ENCODE data around the gene EMILIN1.

Gene EMILIN1

GRCh38 chr2:27078267-27079194 lies at the start of gene EMILIN1:
Gene EMILIN1, plus strand, starts transcription at chr2:27078615. Its CDS starts 451 bp downstream, at chr2:27079066.
- no peak for DNase-seq (ENCODE audit: low read depth)

GRCh38 chr2:27029051-27029450 lies 49.4 kb upstream of the EMILIN1 start:
- DNase-seq (ENCODE audit: low read depth), result no peak

GRCh38 chr2:27032495-27033252 lies 45.7 kb upstream of the EMILIN1 start, which contains the start of gene TMEM214:
Gene TMEM214, plus strand, starts transcription at chr2:27032965. Its CDS starts 51 bp downstream, at chr2:27033016.
- peak; percentile 63 for DNase-seq (ENCODE audit: low read depth)

GRCh38 chr2:27033253-27033852 lies 45.1 kb upstream of the EMILIN1 start:
- DNase-seq (ENCODE audit: low read depth), result no peak

- DNase-seq (ENCODE audit: low read depth), result no peak
Measured at GRCh38 chr2:27038012-27038411, 40.4 kb upstream of the EMILIN1 start.

GRCh38 chr2:27038631-27039339 lies 39.6 kb upstream of the EMILIN1 start:
- DNase-seq (ENCODE audit: low read depth), result no peak

- DNase-seq (ENCODE audit: low read depth), result no peak
Measured at GRCh38 chr2:27039426-27039825, 39.0 kb upstream of the EMILIN1 start.

GRCh38 chr2:27039871-27040270 lies 38.5 kb upstream of the EMILIN1 start:
- DNase-seq (ENCODE audit: low read depth), result no peak

- DNase-seq (ENCODE audit: low read depth), result no peak
Measured at GRCh38 chr2:27040282-27040681, 38.1 kb upstream of the EMILIN1 start.

- DNase-seq (ENCODE audit: low read depth), result no peak
Measured at GRCh38 chr2:27041752-27042151, 36.7 kb upstream of the EMILIN1 start.

- no peak for DNase-seq (ENCODE audit: low read depth)
Measured at GRCh38 chr2:27042159-27042661, 36.2 kb upstream of the EMILIN1 start.

- no peak for DNase-seq (ENCODE audit: low read depth)
Measured at GRCh38 chr2:27042985-27043634, 35.3 kb upstream of the EMILIN1 start.

- DNase-seq (ENCODE audit: low read depth), result peak; percentile 54
Measured at GRCh38 chr2:27049422-27050280, 28.8 kb upstream of the EMILIN1 start.

GRCh38 chr2:27050281-27050995 lies 28.0 kb upstream of the EMILIN1 start:
- DNase-seq (ENCODE audit: low read depth), result peak; percentile 79

- DNase-seq (ENCODE audit: low read depth), result peak; percentile 92
Measured at GRCh38 chr2:27050996-27051901, 27.2 kb upstream of the EMILIN1 start, which contains the start of gene AGBL5. Gene AGBL5, plus strand, starts transcription at chr2:27051668. Its CDS starts 1,291 bp downstream, at chr2:27052959.

GRCh38 chr2:27051902-27052645 lies 26.3 kb upstream of the EMILIN1 start:
- DNase-seq (ENCODE audit: low read depth), result no peak

GRCh38 chr2:27053321-27053720 lies 25.1 kb upstream of the EMILIN1 start:
- no peak for DNase-seq (ENCODE audit: low read depth)

All from T-helper 22 cell (primary cell).